Measurements from ENCODE around the gene ADAMTS2.

DNA sequence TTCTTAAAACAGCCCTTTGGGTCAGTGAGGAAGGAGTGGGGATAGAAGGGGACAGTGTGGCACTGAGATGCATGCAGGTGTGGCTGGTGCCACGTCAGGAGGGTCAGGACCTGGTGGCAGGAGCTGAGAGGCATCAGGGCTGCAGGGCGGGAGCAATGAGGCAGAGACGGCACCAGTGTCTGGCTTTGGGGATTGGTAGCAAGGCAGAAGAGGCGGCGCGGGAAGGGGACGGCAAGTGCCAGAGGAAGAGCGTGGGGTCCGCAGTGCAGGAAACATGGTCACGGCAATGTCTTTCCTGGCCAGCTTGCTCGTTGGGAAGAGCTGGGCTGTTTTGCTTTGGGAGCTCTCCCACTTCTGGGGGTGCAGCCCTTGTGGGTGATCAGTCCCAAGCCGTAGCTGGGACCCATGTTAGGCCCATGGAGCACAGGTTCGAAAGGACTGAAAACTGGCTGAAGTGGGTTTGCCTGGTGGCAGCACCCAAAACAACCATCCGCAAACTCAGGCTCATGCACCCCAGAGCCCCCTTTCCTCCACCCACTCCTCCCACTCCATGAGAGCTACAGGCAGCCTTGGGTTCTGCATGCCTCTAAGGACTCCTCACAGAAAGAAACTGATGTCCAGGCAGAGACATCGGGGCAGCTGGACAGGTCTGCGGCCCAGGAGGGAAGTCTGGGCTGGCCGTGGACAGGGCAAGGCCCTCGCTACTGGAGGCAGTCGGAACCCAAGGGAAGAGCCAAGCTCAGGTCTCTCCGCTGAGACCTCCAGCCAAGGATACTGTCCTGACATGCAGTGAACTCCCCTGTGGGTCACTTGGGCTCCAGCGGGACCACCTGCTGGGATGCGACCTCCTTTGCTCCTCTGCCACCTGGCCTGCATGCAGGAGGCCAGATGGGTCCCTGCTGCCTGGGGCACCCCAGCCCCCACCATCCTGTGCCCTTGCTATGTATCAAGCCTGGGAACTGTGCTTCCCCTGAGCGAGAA is 180.6 kb downstream of the ADAMTS2 start:
- TF ChIP-seq, protein P1, sequence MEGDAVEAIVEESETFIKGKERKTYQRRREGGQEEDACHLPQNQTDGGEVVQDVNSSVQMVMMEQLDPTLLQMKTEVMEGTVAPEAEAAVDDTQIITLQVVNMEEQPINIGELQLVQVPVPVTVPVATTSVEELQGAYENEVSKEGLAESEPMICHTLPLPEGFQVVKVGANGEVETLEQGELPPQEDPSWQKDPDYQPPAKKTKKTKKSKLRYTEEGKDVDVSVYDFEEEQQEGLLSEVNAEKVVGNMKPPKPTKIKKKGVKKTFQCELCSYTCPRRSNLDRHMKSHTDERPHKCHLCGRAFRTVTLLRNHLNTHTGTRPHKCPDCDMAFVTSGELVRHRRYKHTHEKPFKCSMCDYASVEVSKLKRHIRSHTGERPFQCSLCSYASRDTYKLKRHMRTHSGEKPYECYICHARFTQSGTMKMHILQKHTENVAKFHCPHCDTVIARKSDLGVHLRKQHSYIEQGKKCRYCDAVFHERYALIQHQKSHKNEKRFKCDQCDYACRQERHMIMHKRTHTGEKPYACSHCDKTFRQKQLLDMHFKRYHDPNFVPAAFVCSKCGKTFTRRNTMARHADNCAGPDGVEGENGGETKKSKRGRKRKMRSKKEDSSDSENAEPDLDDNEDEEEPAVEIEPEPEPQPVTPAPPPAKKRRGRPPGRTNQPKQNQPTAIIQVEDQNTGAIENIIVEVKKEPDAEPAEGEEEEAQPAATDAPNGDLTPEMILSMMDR (IDR thresholded peaks at IDR 0.05; ENCODE audit: insufficient read depth, low read depth, low read length): no peak
- TF ChIP-seq EZH2 (IDR thresholded peaks at IDR 0.05; ENCODE audit: insufficient read depth, low read length): no peak

Data from astrocyte (in vitro differentiated cells and primary cell).